Astrocyte of the cerebellum (primary cell): Measurements from ENCODE around the gene NUAK2.

Experiments used
- DNase-seq: peaks from one replicate; pipeline ENCODE4 v3.0.0-alpha.2; 2011; ENCODE audit warnings: low read depth
- H3K4me3 ChIP-seq: 2 replicates; pipeline ENCODE4 v1.5.1; 2011; ENCODE audit warnings: mild to moderate bottlenecking, low read depth, low read length, moderate library complexity
- in situ Hi-C: cut with HindIII; loops from 2 replicates; pipeline ENCODE4 v1.10.0; 2017; ENCODE audit warnings: low sequenced_read_pairs
- TF ChIP-seq, protein P1 (sequence below): IDR thresholded peaks from 2 replicates; pipeline ENCODE4 v1.5.1; 2012; ENCODE audit warnings: low read length, low read depth, moderate library complexity, mild to moderate bottlenecking; ENCODE audit errors: missing control alignments

NUAK2 gene

DNA sequence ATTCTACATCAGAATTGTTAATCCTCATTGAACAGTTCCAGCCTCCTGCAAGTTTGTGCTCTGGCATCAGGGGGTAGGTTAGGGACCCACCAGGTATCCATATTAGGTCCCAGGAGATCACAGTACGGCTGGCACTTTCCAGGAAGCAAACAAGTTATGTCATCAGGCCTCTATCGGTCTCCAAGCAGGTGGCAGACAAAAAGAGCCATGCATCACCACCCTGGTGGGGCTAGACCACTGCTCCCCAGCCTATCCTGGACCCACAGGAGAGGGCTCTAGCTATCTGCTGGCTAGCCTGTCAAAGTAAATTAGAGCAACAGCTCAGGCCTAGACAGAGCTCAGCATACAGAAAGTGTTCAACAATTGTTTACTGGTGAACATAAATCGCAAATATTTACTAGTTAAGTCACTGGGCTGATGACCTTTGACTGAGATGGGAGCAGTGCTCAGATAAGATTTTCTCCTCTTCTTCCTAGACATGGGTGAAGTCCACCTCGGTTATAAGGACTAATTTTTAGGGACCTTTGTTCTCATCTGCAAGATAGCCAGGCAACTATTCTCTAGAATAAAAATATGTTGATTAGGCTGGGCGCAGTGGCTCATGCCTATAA lies 6.4 kb downstream of the NUAK2 start:
- DNase-seq: no peak
- in situ Hi-C loops: no loop called here
- TF ChIP-seq, protein P1, sequence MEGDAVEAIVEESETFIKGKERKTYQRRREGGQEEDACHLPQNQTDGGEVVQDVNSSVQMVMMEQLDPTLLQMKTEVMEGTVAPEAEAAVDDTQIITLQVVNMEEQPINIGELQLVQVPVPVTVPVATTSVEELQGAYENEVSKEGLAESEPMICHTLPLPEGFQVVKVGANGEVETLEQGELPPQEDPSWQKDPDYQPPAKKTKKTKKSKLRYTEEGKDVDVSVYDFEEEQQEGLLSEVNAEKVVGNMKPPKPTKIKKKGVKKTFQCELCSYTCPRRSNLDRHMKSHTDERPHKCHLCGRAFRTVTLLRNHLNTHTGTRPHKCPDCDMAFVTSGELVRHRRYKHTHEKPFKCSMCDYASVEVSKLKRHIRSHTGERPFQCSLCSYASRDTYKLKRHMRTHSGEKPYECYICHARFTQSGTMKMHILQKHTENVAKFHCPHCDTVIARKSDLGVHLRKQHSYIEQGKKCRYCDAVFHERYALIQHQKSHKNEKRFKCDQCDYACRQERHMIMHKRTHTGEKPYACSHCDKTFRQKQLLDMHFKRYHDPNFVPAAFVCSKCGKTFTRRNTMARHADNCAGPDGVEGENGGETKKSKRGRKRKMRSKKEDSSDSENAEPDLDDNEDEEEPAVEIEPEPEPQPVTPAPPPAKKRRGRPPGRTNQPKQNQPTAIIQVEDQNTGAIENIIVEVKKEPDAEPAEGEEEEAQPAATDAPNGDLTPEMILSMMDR: no peak
- no peak overlapping the region for H3K4me3 ChIP-seq

DNA sequence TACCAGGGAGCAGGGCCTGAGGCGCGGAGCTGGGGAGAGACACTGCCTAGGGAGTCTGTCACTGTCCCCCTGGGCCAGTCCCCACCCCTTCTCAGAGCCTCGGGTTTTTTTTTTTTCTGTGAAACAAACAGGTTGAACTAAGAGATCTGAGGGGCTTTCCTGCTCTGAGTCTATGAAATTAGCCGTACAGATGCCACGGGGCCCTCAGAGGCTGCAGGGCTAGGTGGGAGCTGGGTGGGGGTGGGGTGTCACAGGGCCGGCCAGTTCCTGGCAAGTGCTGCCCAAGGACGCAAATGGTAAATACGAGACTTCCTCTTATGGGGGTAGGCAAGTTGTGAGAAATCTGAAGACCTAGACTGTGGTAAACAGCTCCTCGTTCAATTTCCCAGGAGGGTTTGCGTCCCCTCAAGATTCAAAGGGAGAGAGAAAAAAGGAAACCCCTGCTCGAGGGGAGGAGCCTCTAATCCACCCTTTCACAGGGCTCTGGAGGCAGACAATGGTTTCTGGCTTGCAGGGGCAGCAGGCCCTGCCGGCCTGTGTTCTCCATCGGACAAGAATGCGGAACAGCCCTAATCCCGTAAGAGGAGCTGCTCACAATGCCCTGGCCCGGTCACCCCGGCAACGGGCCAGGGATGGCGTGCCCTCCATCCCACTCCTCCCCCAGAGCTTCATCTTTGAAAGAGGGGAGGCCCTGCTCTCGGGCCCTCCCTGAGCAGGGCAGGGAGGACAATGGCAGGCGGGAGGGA lies 7.8 kb downstream of the NUAK2 start:
- in situ Hi-C loops: no loop called here
- TF ChIP-seq, protein P1: no peak
- no peak overlapping the region for H3K4me3 ChIP-seq
- DNase-seq: no peak

DNA sequence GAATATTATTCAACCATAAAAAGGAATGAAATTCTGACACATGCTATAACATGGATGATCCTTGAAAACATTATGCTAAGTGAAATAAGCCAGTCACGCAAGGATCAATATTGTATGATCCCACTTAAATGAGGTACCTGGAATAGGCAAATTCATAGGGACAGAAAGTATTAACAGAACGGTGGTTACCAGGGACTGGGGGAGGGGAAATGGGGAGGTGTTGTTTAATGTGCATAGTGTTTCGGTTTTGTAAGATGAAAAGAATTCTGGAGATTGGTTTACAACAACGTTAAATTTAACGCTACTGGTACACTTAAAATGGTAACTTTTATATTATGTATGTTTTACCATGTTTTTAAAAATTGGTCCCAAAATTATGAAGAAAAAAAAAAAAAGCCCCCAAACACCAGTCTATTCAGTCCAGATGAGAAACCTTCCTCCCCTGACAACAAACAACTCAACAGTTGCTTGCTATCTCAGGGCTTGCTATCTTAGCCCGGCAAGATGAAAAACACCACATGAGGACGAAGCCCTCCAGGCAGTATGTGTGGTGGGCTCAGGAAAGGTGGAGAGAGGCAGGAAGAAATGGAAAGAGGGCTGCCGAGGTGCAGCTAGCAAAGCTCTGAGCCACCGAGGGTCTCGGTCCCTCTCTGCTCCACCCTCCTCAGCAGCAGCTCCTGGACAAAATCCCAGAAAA lies 8.5 kb downstream of the NUAK2 start:
- in situ Hi-C loops: no loop called here
- H3K4me3 ChIP-seq: no peak overlapping the region
- no peak for DNase-seq
- TF ChIP-seq, protein P1: no peak

DNA sequence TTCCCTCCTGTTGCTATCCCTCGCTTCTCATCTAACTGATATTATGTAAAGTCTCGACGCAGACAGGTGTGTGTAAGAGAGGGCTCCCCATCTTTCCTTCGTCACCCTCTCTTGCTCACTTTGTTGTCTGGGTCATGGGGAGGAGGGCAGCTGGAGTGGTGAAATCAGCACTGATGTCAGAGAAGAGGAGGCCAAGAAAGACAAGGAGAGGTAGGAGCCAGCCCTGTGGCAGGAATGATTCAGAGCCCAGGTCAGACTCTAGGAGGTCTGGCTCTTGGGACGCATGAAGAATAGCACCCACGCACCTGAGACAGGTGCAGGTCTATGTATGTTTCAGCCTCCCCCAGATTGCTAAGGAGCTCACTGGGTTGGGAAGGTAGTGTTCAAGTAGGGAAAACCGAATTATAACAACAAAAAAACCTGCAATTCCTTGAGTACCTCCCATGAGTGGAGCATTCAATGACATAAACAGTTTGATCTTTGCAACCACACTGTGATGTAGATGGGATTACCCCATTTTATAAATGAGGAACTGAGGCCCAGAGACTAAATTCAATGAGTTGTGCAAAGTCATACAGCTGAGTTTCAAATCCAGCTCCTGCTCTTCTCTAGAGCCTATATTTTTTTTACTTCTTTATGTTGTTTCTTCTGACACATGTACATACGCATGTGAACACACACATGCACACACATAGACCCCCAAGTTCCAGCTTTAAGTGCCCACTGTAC lies 10.4 kb downstream of the NUAK2 start:
- no peak for DNase-seq
- H3K4me3 ChIP-seq: no peak overlapping the region
- in situ Hi-C loops: no loop called here
- TF ChIP-seq, protein P1: no peak

DNA sequence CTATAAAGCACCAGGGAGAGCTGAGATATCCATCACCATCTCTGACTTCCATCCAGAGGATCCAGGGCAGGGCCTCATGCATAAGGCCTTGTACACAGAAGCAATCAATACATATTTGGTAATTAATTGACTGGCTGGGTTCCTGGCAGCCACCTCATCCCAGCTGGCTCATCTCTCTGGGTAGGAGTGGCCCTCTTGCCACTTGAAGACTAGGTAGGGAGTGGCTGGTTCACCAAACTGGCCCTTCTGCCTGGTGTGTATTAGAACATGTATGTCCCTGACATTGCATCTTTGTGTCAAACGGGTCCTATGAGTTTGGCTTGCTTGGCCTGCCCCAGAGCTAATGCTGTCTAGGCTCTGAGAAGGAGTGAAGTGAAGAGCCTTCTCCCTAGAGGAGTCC lies 11.8 kb downstream of the NUAK2 start:
- H3K4me3 ChIP-seq: no peak overlapping the region
- in situ Hi-C loops: no loop called here
- TF ChIP-seq, protein P1: no peak
- DNase-seq: no peak

DNA sequence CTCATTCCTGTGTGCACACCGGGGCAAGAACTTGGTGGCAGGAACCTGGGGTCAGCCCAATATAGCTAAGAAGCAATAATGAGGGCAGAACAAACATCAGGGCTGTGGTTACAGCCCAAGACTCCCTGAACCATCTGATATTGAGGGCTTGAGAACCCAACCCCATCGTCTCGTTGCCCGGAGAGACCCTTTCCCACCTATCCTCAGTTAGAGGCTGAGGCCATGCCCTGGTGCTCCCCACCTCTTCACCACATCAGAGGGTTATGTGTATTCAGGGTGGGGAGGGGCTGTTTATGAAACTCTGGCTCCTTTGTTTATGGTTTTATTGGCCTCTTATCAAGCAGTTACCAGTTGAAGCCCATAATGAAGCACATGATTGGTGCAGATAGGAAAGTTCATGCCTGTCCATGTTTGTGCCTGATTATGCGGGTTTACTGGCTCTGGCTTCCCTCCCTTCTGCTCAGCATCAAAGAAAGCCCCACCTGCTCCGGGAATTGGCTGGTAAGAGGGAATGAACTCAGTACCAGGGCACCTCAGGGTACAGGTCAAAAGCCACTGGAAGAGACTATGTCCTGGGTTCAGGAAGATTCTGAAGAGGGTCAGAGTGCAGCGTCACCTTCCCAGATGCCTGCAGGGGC lies 14.5 kb downstream of the NUAK2 start:
- no peak for DNase-seq
- in situ Hi-C loops: no loop called here
- H3K4me3 ChIP-seq: no peak overlapping the region
- TF ChIP-seq, protein P1: no peak
